DND-41 (cell line): ENCODE measurements around the gene SHOC2.

ENCODE experiments used
- CTCF ChIP-seq: IDR thresholded peaks from 2 replicates; pipeline ENCODE4 v1.5.1; 2012; ENCODE audit warnings: borderline replicate concordance, low read length, moderate library complexity, mild to moderate bottlenecking; ENCODE audit not compliant: poor library complexity, severe bottlenecking; ENCODE audit errors: extremely low read depth
- EZH2 ChIP-seq: IDR thresholded peaks from 3 replicates; pipeline ENCODE4 v1.6.1; 2012; ENCODE audit warnings: borderline replicate concordance, low read depth, mild to moderate bottlenecking, moderate library complexity, low read length, inconsistent platforms; ENCODE audit not compliant: severe bottlenecking

- TF ChIP-seq EZH2, result no peak
- TF ChIP-seq CTCF, result no peak
These were observed 98.6 kb downstream of the SHOC2 start for GRCh38 chr10:111018021-111018420.
